Measurements from ENCODE around the gene SPG11.
A peak's percentile ranks its signal among the peaks of the same experiment; 100 is the strongest.
"Not testable (repeated sequence)": the region's sequence is repeated elsewhere in the genome, so short reads cannot be mapped to it uniquely, and the experiment has no call there.

Gene SPG11

GRCh38 chr15:44620081-44620480, 43.4 kb downstream of the SPG11 start:
- no peak for DNase-seq

DNA sequence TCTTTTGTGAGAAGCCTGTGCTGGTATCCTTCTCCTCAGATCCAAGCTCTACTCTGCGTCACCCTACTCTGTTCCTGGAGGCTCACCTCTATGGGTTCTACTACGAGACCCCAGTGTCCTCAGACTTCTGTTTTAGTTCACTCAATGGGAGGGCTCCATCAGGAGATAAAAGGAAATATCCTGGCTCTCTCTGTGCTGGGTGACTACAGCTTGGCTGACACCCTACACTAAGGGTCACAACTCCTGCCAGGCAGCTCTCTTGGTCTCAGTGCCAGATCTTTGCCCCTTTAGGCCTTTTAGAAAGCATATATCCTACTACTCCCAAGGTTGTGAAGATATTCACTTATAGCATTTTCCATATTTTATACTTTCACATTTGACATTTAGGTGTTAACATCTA, 46.5 kb downstream of the SPG11 start:
- DNase-seq, result no peak

GRCh38 chr15:44606740-44607139, 56.7 kb downstream of the SPG11 start:
- DNase-seq, result no peak

GRCh38 chr15:44603126-44603525, 60.3 kb downstream of the SPG11 start:
- DNase-seq, result no peak

DNA sequence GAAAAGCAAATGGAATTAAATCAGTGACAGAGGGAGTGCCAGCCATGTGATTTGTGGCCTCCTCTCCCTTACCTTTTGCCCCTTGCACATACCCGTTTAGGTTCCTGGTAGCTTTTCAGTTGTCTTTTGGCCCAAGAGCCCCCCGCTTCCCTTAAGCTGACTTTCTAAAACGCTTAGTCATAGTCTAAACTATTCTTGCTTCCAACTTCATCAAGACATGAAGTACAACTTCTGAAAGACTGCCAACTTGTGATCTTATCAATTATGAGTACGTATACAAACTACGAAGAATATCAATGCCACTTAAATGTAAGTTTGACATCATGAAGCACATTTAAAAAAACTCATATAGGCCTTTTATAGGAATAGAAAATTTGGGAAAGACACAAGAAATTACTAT, 64.6 kb downstream of the SPG11 start:
- no peak for DNase-seq

- no peak for DNase-seq
Measured at GRCh38 chr15:44598066-44598465, 65.4 kb downstream of the SPG11 start.

GRCh38 chr15:44596511-44597010, 66.9 kb downstream of the SPG11 start:
- DNase-seq, result no peak

- DNase-seq, result no peak
Measured at GRCh38 chr15:44595656-44596510, 67.6 kb downstream of the SPG11 start.

GRCh38 chr15:44595246-44595645, 68.2 kb downstream of the SPG11 start:
- no peak for DNase-seq

GRCh38 chr15:44593042-44593736, 70.3 kb downstream of the SPG11 start:
- DNase-seq, result peak; percentile 28 to 72

DNA sequence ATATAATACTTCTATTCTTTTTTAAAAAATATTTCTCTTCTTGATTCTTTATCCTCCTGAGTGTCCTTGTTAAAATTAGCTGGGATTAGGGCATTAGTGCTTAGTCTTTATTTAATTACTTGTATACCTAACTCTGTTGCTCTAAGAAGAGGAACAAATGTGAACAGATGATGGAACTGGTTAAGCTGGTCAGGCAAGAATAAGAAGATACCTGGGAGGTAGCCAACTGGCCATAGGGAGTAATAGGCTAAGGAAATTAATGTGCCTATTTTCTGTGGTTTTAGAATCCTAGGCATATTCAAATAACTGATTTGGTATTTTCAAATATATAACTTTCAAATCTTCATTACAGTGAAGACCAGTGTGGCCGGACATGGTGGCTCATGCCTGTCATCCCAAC, 72.1 kb downstream of the SPG11 start:
- DNase-seq, result no peak

DNA sequence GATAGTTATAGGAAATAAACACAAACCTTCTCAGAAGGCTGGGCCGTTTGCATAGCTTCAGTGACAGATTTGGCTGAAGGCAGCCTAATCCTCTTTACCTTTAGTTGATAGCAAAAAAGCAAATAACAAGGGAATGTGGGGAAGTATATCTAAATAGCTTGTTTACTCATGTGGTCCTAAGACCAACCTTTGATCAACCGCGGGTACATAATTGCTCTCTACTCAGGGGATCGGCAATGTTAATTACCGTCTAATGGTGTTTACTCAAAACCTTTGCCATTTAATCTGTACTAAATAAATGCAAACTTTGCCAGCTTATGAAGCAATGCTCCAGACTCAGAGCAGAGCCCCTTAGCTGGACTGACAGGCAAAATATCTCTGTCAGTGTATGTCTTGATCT, 74.9 kb downstream of the SPG11 start:
- DNase-seq, result no peak

DNA sequence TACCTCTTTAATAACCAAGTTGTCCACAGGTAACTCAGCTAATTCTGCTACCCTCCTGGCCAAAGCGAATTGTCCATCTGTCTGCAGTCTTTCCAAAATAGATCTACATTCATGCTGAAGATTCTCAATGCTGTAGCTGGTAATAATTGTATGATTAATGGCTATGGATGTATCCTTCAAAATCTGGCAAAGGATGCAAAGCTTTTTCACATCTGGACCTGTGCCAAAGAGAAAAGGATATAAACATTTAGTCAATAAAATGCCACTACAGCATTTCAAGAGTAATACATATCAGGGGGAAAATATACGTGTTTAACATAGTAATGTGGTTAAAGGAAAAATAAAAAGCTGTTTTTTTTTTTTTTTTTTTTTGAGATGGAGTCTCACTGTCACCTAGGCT, 77.8 kb downstream of the SPG11 start:
- DNase-seq, result no peak

- DNase-seq, result peak; percentile 62 to 67
Measured at GRCh38 chr15:44584162-44584749, 79.2 kb downstream of the SPG11 start.

DNA sequence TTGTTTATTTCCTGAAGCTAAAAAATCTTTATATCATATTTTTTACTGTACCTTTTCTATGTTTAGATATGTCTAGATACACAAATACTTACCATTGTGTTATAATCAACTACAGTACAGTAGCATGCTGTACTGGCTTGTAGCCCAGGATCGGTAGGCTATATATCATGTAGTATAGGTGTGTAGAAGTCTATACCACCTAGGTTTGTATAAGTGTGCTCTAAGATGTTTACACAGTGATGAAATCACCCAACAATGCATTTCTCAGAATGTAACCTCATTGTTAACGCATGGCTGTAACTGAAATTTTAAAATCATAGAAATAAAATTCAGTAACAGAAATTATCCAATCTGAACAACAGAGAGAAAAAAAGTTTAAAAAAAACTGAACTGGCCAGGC, 83.4 kb downstream of the SPG11 start:
- no peak for DNase-seq

DNA sequence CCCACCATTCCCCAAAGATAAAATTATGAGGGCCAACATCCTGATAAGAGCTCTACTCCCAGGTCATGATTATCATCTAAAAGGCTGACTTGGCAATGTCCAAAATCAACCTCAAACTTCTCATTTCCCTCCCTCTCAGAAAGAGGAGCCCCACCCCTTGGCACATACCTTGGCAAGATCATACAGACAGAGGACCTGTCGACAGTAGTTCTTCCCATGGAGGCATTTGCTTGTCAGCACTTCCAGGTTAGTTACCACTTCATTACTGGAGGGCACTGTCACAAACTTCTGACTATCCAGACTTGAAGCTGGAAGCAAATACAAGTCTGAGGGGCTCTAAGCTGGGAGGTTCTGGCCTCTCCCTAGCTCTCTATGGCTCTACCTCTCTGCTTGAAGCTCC, 88.7 kb downstream of the SPG11 start:
- DNase-seq, result no peak

GRCh38 chr15:44573386-44573785, 90.1 kb downstream of the SPG11 start:
- DNase-seq, result no peak

- DNase-seq, result no peak
Measured at GRCh38 chr15:44570361-44570760, 93.1 kb downstream of the SPG11 start.

DNA sequence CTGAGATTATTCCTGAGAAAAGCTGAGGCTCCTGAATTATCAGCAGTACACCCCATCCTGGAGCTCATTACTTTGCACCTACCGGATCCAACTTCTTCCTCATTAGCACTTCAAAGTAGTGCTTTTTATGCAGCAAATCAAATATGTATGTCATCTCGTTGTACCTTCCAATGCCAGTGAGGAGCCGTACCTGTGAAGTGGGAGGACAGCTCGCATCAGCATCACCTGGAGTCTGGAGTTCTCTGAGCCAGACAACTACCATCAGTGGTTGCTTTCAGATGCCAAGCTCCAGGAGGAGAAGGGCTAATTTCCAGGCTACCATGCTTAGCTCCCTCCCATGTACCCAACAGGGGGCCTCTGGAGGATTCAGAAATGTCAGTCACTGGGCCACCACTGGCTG, 94.1 kb downstream of the SPG11 start:
- no peak for DNase-seq

GRCh38 chr15:44568338-44568737, 95.1 kb downstream of the SPG11 start:
- DNase-seq, result no peak

- no peak for DNase-seq
Measured at GRCh38 chr15:44566155-44566540, 97.3 kb downstream of the SPG11 start.

DNA sequence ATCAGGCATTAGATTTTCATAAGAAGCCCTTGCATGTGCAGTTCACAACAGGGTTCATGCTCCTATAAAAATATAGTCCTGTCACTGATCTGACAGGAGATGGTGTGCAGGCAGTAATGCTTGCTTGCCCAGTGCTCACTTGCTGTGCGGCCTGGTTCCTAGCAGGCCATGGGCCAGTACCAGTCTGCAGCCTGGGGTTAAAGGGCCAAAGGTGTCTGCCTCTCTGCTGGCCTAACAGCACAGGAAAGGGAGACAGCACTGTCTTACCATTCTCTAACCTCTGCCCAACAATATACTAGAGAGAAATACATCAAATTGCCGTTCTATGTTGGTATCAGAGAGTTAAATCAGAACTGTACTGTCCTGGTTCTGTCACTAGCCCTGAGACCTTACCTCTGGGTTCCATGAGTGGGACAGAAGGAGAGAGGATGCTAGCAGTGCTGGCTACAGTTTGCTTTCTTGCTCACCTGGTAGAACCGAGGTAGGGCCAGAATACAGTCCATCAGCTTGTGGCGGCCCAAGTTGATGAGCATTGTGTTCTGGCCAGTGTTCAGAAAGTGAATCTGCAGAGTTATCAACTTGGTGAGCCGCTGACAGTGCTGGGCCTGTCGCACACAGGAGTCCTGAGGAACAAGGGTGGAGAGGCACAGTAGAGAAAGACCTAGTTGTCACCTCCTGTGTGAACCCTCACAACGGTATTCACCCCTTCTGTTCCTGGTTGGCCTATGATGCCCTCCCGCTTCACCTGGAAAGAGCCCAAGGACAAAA, 97.9 kb downstream of the SPG11 start:
- DNase-seq, result no peak

- DNase-seq, result not testable (repeated sequence)
Measured at GRCh38 chr15:44560926-44561325, 102.5 kb downstream of the SPG11 start.
